Measurements from ENCODE around the gene GRM5. TPM values are rescaled to one million over a fixed set of nuclear protein-coding genes. Genes with fewer than 3 reads are reported as not detected.

Gene GRM5
- total RNA-seq, 4 donors from 2014 or later, result 0.09 TPM; not detected in 3

GRCh38 chr11:88569342-88569741, 496.4 kb downstream of the GRM5 start:
- Histone ChIP-seq H3K27ac (no peak overlapping the region), H3K36me3 (no peaks in the 10 kb centered on the region), H3K9me3 (no peaks in the 10 kb centered on the region), H3K4me3 (no peak overlapping the region), H3K27me3 (no peaks in the 10 kb centered on the region), H3K4me1 (no peaks in the 10 kb centered on the region)
- no peak for DNase-seq
- intact Hi-C loops (cut with DNase I), result no loop called here
- TF ChIP-seq CTCF (IDR thresholded peaks at IDR 0.05), result no peak
- TF ChIP-seq POLR2A (IDR thresholded peaks at IDR 0.05), result no peak

- Histone ChIP-seq H3K36me3 (no peaks in the 10 kb centered on the region), H3K4me1 (peaks cover 0 to 6% (median 2%) of the 10 kb centered on the region in 3 donors), H3K9me3 (no peaks in the 10 kb centered on the region), H3K27me3 (no peaks in the 10 kb centered on the region), H3K4me3 (no peak overlapping the region), H3K27ac (no peak overlapping the region)
- no peak for DNase-seq
- WGBS, 2 donors, result 75 to 76% methylated on average over 2 of the region's 2 CpGs
- intact Hi-C loops (cut with DNase I), result no loop called here
- no peak for TF ChIP-seq POLR2A (IDR thresholded peaks at IDR 0.05)
- TF ChIP-seq CTCF (IDR thresholded peaks at IDR 0.05), result no peak
Measured at GRCh38 chr11:88555829-88556202, 510.0 kb downstream of the GRM5 start.

- Histone ChIP-seq H3K27ac (peak overlapping the region in 2 of 4 donors; percentile 25 to 30), H3K27me3 (no peaks in the 10 kb centered on the region), H3K4me1 (peaks cover 0 to 6% (median 2%) of the 10 kb centered on the region in 3 donors), H3K4me3 (no peak overlapping the region), H3K9me3 (no peaks in the 10 kb centered on the region), H3K36me3 (no peaks in the 10 kb centered on the region)
- TF ChIP-seq POLR2A (IDR thresholded peaks at IDR 0.05) (no peak), CTCF (IDR thresholded peaks at IDR 0.05) (no peak)
- intact Hi-C loops (cut with DNase I), result no loop called here
- no peak for DNase-seq
- 43 to 54% methylated on average over 7 of the region's 7 CpGs for WGBS, 2 donors
Measured at GRCh38 chr11:88555018-88555828, 510.6 kb downstream of the GRM5 start.

DNA sequence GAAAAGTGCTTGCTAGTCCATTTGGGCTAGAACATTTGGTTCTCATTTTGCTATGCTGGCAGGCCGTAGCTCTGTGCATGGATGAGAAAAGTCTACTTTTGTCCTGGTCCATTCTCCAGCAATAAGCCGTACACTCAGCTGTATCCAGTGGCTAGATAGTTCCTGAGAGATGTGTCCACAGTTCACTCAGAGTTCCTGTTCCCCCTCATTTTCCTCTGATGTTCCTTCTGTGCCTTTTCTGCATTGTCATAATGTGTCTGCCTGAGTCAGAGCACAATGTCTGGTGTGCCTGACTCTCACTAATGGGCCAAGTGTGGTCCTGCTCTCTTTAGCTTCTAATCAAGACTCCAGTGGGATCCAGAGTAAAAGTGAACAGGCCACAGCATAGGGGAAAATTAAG, 512.6 kb downstream of the GRM5 start:
- DNase-seq, result no peak
- Histone ChIP-seq H3K36me3 (no peaks in the 10 kb centered on the region), H3K27me3 (no peaks in the 10 kb centered on the region), H3K4me3 (no peak overlapping the region), H3K9me3 (no peaks in the 10 kb centered on the region), H3K27ac (no peak overlapping the region), H3K4me1 (peaks cover 0 to 6% (median 2%) of the 10 kb centered on the region in 3 donors)
- intact Hi-C loops (cut with DNase I), result no loop called here
- no peak for TF ChIP-seq CTCF (IDR thresholded peaks at IDR 0.05)
- no peak for TF ChIP-seq POLR2A (IDR thresholded peaks at IDR 0.05)
- WGBS, 2 donors, result 81 to 85% methylated on average over 2 of the region's 2 CpGs

DNA sequence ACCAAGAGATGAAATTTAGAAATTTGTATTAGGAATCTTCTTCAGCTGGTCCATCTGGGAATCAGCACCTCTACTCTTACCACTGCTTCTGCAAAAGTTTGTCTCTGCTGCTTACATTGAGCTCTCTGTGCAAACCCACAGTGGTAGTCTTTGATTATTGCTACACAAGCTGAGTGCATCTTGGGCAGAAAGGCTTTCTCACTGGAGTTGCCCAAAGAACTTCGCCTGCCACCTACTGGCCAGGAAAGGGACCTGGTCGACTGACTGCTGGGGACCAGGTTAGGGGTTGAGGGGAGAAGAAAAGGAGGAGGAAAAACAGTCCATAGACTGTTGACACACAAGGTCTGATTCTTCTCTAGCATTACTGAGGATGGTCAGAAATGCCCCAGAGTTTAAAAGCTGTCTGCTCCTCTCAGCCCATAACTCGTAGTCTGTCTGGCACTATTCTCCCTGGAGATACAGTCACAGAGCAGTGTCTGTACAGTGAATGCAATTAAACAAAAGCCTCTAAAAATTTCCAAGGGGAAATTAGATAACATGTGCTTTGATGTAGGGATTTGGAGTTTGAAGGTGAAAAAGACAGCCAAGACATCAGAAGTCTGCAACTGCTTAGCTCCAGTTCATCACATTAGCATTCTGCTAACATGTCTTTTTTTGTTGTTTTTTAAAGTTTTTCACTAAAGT, 513.3 kb downstream of the GRM5 start:
- DNase-seq, result no peak
- intact Hi-C loops (cut with DNase I), result no loop called here
- Histone ChIP-seq H3K4me3 (no peak overlapping the region), H3K4me1 (peaks cover 0 to 6% (median 2%) of the 10 kb centered on the region in 3 donors), H3K27me3 (no peaks in the 10 kb centered on the region), H3K9me3 (no peaks in the 10 kb centered on the region), H3K27ac (no peak overlapping the region), H3K36me3 (no peaks in the 10 kb centered on the region)
- TF ChIP-seq POLR2A (IDR thresholded peaks at IDR 0.05) (no peak), CTCF (IDR thresholded peaks at IDR 0.05) (peak in 5 of 6 experiments; percentile 28 to 70 (median 47))
- WGBS, 2 donors, result 43 to 69% methylated on average over 1 to 2 of the region's 3 CpGs

All from esophagus squamous epithelium (tissue), 5 donors.